Fibroblast of lung (primary cell): ENCODE data around the gene FGF2.

Source experiments
- CTCF ChIP-seq, 2 donors: IDR thresholded peaks in 1 of 2; conservative IDR thresholded peaks in 1 of 2; 1 replicate in 1 of 2; 2 replicates in 1 of 2; pipeline ENCODE4 v1.5.1; 2011 to 2012; ENCODE audit warnings: low read length in 2 of 2, control low read depth in 1 of 2, inconsistent platforms in 1 of 2, low read depth in 1 of 2, mild to moderate bottlenecking in 1 of 2
- EZH2 ChIP-seq: IDR thresholded peaks from 2 replicates; pipeline ENCODE4 v1.5.1; 2012; ENCODE audit warnings: low read length, control low read depth, mild to moderate bottlenecking; ENCODE audit errors: missing control alignments

GRCh38 chr4:122879001-122879400 lies 52.4 kb downstream of the FGF2 start:
- TF ChIP-seq CTCF (conservative IDR thresholded peaks at IDR 0.05 in 1 of 2, IDR thresholded peaks at IDR 0.05 in 1 of 2; ENCODE audit: low read depth in 1 of 2, low read length in 2 of 2) (no peak), EZH2 (no peak)
